T follicular helper cell (primary cell): ENCODE data around the gene SEPHS2.
"Not testable (repeated sequence)": the region's sequence is repeated elsewhere in the genome, so short reads cannot be mapped to it uniquely, and the experiment has no call there.

Experiments
- DNase-seq: peaks from one replicate; pipeline ENCODE4 v3.0.0-alpha.2; 2020; ENCODE audit warnings: low read depth
- total RNA-seq, 2 experiments: gene quantifications; one replicate each; lab custom pipeline; 2026; lab: John Stamatoyannopoulos, UW

The SEPHS2 gene, protein sequence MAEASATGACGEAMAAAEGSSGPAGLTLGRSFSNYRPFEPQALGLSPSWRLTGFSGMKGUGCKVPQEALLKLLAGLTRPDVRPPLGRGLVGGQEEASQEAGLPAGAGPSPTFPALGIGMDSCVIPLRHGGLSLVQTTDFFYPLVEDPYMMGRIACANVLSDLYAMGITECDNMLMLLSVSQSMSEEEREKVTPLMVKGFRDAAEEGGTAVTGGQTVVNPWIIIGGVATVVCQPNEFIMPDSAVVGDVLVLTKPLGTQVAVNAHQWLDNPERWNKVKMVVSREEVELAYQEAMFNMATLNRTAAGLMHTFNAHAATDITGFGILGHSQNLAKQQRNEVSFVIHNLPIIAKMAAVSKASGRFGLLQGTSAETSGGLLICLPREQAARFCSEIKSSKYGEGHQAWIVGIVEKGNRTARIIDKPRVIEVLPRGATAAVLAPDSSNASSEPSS
- total RNA-seq = 44.6 to 55.7 reads per million in 2 experiments

DNA sequence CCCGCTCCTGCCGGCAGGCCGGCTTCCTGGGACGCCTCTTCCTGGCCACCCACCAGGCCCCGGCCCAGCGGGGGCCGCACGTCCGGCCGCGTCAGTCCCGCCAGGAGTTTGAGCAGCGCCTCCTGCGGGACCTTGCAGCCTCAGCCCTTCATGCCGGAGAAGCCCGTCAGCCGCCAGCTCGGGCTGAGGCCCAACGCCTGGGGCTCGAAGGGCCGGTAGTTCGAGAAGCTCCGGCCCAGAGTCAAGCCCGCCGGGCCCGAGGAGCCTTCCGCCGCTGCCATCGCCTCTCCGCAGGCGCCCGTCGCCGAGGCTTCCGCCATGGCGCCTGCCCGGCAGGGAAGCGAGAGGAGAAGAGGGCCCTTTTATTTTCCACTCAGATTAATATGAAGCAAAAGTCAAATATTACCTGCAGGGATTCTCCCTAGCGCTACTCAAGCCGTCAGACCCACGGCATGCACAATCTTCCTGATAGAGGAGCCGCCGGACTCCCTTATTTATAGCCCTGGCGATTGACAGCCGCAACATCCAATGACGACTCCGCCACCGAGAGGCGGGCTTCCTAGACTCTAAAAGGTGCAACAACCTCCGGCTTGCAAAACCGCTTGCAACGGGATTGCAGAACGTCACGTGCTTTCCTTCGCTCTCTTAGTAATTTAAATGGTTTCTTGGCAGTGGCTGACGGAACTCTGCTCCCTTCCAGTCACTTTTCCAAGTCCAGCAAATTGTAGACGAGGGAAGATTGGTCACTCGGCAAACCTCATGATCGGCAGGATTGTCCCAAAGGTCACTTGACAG is at the start of gene SEPHS2:
TSS of gene SEPHS2 (minus strand) at position 467 of the 795 bp plus-strand sequence. CDS start at position 320, 147 bp downstream.
- DNase-seq = peak; percentile 93

DNA sequence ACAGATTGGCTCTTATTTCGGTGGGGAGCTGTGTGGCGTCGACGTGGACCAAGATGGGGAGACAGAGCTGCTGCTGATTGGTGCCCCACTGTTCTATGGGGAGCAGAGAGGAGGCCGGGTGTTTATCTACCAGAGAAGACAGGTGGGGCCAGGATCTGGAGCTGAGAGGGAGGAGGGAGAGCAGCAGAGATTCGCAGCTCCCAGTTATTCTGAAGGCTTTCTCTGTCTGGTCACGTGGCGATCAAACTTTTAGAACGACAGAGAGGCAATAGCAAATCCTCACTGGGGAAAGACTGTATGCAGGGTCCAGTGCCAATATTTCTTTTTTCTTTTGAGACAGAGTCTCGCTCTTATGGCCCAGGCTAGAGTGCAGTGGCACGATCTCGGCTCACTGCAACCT is 49.0 kb upstream of the SEPHS2 start:
- DNase-seq = no peak

DNA sequence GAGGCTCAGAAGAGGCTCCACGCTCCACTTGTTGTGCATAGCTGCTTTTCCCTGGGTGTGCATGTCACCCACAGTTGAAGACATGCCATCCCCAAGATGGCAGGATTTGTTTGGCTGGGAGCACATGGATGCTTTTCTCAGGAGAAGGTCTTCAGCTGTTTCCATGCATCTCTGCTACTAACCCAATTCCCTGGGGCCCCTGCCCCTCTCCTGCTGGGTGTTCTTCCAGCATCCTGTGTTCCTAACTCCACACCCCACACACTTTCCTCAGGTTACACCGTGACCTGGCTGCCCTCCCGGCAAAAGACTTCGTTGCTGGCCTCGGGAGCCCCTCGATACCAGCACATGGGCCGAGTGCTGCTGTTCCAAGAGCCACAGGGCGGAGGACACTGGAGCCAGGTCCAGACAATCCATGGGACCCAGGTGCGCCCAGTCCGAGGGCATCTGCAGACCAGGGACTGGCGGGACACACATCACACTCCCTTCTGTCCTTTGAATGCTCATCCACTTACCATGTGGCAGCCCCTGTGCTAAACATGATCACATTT is 48.3 kb upstream of the SEPHS2 start:
- DNase-seq = no peak

DNA sequence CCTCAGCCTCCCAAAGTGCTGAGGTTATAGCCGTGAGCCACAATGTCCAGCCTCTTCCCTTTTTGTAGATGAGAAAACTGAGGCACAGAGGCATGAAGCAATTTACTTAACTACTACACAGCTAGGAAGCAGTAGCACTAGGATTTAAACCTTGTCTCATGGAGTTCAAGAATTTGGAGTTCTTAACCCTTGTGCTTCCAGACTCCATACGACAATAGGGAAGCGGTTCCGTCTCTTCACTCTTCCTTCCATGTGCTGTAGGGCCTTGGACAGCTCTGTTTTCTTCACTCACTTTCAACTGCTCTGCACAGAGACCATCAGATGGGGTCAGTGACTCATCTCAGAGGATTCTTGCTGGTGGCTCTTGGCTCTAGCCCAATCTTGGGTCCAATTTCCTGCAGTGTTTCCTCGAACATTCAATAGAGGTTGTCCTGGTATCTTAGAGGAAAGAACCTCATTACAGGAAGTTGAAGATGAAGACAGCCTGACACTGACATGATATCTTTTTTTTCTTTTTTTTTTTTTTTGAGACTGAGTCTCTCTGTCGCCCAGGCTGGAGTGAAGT is 46.2 kb upstream of the SEPHS2 start:
- no peak for DNase-seq

DNA sequence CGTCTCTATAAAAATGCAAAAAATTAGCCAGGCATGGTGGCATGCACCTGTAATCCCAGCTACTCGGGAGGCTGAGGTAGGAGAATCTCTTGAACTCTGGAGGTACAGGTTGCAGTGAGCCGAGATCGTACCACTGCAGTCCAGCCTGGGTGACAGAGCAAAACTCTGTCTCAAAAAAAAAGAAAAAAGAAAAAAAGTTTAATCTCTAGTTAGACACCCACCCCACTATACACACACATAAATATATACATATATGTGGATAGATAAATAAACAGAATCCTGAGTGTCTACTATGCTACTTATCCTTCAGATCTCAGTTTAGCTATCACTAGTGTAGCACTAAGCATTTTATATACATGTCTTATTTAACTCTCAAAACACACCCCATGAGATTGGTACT is 45.6 kb upstream of the SEPHS2 start:
- DNase-seq = no peak

DNA sequence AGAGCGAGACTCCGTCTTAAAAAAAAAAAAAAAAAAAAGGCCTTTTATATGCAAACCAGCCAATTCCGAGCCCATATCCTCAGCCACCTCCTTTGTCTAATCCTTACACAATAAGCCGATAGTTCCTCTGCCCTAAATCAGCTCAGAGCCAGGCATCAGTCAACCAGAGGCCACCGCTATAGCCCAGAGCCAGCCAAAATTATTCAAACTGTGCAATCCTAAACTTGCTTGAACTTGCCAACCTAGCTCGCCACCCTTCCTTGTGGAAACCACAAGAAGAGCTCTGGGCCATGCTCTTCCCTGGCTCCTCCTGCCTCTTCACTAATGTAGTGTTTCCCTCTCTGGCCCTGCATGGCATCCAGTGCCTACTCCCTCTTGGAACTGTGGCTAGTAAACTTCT is 44.5 kb upstream of the SEPHS2 start:
- DNase-seq = no peak

DNA sequence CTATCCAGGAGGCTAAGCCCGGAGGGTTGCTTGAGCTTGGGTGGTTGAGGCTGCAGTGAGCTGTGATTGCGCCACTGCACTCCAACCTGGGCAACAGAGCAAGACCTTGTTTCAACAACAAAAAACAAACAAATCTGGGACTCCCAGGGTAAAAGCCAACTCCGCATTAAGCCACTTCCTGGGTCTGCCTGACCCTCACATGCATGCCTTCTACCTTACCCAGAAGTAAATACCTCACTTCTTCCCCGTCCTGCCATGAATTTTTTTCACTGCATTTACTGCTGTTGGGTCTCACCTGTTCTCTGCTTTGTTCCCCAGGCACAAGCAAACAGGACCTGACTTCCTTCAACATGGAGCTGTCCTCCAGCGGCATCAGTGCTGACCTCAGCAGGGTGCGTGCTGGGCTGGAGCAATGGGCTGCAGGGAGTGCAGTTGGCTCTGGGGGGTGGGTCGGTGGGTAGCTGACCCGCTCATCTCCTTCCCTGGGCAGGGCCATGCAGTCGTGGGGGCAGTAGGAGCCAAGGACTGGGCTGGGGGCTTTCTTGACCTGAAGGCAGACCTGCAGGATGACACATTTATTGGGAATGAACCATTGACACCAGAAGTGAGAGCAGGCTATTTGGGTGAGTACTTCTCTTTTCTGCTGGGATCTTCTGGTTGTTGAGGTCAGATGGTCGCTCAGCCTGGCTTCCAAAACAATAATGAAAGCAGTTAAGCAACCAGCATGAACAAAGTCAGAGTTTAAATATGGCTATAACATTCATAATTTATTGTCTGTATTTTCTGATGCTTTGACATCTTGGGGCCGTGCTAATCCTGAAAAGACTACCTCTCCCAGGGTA is 43.3 kb upstream of the SEPHS2 start:
- no peak for DNase-seq

DNA sequence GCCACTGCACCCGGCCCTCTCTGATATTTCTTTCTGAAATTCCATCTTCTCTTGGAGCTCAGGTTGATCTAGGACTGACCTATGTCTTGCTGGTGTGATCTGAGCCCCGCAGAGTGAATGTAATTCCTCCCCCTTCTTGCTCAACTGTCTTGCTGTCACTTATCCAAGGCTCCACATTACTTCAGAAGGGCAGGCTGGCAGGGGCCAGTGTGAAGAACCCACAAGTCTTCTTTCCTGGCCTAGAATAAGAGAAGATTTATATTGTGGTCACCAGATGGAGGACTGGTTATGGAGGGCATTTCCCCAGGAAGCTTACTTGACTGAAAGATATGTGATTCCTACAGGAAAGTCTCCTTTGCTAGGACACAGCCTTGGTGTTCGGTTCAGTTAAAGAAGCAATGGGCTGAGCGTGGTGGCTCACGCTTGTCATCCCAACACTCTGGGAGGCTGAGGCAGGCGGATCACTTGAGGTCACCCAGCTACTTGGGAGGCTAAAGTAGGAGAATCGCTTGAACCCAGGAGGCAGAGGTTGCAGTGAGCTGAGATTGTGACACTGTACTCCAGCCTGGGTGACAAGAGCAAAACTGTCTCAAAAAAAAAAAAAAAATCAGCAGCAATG is 40.3 kb upstream of the SEPHS2 start:
- no peak for DNase-seq

DNA sequence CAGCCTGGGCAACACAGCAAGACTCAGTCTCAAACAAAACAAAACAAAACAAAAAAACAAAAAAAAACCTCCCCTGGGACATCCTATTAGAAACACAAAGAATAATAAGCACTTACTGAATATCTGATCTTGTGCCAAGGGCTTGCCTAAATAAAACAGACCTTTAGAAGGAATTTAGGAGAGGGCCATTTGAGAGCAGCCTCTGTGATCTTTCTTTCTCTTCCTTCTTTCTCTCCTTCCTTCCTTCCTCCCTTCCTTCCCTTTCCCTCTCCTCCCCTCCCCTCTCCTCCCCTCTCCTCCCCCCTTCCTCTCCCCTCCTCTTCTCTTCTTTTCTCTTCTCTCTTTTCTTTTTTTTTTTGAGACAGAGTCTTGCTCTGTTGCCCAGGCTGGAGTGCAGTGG is 39.2 kb upstream of the SEPHS2 start:
- DNase-seq = no peak

DNA sequence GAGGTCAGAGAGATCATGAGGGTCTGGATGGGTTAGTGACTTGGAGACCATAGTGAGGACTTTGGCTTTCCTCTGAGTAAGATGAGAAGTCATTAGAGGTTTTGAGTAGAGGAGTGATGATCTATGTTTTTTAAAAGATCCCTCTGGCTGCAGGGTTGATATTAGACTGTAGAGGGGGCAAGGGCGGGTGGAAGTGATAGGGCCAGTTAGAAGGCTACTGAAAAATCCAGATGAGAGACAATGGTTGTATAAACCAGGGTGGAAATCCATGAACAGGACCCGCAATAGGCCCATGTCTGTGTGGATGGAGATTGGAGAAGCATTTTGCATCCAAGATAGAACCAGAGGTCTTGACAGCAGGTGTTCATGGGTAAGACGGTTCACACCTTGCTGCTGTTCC is 36.7 kb upstream of the SEPHS2 start:
- DNase-seq = no peak

DNA sequence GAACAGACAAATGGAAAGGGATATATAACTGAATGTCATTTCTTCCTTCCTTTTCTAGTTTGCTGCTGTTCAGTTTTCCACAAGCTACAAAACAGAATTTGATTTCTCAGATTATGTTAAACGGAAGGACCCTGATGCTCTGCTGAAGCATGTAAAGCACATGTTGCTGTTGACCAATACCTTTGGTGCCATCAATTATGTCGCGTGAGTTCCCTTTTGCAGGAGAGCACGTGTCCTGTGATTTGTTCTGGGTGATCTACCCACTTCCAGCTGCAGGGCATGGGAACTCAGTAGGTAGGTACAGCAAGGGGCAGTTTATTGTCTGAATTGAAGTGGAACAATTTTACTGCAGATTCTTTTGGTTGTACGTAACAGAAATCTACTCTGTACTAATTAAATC is 35.7 kb upstream of the SEPHS2 start:
- no peak for DNase-seq

DNA sequence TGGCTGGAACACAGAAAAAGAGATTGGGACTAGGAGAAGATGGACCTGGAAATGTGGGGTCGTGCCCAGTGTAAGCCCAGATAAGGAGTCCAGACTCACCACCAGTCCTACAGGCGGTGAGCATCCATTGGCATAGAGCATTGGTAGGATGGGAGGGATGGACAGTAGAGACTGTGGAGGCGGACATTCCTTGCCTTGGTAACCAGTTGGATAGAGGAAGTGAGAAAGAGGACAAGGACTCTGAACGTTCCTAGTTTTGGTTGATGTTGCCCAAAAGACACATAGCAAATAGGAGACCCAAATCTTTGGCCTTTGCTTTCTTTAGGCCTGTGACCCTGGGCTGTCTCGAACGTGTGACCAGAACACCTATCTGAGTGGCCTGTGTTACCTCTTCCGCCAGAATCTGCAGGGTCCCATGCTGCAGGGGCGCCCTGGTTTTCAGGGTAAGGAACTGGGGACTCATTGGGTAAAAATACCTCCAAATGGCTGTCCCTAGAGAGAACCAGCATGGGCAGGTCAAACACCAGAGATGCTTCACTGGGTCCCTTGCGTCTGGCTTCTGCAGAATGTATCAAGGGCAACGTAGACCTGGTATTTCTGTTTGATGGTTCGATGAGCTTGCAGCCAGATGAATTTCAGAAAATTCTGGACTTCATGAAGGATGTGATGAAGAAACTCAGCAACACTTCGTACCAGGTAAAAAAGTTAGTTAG is 33.2 kb upstream of the SEPHS2 start:
- DNase-seq = no peak

DNA sequence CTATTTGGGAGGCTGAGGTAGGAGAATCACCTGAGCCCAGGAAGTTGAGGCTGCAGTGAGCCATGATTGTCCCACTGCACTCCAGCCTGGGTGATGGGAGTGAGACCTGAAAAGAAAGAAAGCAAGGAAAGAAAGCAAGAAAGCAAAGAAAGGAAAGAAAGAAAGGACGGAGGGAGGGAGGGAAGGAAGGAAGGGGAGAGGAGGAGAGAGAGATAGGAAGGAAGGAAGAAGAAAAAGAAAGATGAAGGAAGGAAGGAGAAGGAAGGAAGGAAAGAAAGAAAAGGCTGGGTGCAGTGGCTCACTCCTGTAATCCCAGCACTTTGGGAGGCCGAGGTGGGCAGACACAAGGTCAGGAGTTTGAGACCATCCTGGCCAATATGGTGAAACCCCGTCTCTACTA is 32.1 kb upstream of the SEPHS2 start:
- not testable (repeated sequence) for DNase-seq

DNA sequence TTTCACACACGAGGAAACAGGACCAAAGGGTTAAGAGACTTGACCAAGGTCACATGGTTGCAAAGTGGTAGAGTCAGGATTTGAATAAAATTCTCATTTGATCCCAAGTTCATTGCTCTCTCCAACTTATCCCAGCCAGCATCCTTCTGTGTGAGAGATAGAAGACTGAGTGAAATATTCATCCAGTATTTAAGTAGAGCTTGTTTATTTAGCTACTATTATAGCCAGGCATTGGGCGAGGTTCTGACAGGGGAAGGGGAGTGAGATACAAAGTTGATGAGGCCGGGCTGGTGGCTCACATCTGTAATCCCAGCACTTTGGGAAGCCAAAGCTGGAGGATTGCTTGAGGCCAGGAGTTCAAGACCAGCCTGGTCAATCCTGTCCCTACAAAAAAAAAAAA is 31.3 kb upstream of the SEPHS2 start:
- no peak for DNase-seq

DNA sequence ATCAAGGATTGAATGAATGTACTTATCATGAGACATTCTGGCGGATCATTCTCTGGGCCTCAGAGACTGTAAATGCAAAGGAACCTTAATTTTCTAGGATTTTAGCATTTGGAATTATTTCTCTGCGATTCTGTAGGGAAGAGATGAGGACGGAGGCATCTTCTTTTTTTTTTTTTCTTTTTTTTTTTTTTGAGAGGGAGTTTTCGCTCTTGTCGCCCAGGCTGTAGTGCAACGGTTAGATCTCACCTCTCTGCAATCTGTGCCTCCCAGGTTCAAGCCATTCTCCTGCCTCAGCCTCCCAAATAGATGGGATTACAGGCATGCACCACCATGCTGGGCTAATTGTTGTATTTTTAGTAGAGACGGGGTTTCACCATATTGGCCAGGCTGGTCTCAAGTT is 29.0 kb upstream of the SEPHS2 start:
- DNase-seq = no peak

DNA sequence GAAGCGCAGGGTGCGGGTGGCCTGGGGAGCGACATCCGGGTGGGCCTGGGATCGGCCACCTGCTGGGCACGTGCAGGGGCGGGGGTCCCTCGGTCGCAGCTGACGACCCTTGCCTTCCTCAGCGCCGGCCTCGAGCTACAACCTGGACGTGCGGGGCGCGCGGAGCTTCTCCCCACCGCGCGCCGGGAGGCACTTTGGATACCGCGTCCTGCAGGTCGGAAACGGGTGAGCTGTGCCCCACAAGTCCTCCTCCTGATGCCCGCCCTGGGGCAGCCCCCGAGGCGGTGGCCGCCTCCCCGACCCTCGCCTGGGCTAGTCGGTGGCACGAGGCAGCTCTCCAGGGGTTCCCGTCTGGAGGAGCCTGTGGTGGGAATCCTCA is 28.4 kb upstream of the SEPHS2 start:
- no peak for DNase-seq

DNA sequence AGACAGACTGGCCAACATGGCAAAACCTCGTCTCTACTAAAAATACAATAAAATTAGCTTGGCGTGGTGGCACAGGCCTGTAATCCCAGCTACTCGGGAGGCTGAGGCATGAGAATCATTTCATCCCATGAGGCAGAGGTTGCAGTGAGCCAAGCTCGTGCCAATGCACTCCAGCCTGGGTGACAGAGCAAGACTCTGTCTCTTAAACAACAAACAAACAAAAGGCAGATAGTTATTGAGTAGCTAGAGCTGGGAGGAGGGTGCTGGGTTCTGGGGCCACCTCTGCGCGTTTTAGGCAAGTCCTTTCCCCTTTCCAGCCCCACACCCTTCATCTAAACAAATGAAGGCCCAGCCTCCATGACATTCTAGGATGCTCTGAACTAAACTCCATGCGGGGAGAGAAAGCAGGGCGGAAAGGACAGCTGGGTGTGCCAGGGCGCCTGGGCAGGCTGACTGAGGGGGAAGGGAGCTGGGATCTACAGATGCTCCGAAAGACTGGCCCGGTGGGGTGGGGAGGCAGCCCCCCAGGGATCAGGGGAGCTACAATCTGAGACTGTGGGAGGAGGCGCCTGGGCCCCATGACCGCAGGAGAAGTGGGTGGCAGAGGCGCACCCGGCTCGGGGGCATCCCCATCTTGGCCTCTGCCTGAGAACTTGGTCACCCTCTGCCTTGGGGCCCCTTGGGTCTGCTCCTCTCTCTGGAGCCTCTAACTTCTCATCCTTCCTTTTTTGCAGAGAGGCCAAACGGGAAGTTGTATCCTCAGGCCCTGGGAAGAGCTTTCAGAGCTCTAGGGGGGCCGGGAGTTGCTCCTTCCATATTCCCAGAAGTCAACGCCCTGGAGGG is 27.8 kb upstream of the SEPHS2 start:
- DNase-seq = peak; percentile 22

DNA sequence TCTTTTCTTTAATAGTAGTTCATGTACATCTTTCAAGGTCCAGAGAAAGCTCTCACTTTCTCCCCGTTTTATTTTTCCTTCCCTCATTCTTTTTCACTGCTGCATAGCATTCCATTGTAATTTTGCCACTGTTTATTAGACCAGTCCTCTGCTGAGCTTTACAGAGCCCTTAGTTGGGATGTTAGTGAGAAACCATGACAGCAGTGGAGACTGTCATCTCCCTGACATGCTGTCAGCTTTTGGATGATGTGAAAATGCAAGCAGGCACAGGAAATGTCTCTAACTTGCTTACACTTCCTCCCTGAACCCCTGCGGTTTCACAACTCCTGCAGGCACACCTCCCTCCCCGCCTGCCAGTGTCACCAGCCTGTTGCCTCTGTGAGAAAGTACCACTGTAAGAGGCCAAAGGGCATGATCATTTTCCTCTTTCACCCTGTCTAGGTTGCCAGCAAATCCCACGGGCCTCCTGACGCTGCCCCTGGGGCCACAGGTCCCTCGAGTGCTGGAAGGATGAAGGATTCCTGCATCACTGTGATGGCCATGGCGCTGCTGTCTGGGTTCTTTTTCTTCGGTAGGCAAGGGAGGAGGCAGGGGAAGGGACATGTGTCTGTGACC is 26.8 kb upstream of the SEPHS2 start, which contains the start of gene ITGAL:
TSS of gene ITGAL (plus strand) at position 415 of the 615 bp plus-strand sequence. CDS start at position 511, 96 bp downstream.
- peak; percentile 78 for DNase-seq

DNA sequence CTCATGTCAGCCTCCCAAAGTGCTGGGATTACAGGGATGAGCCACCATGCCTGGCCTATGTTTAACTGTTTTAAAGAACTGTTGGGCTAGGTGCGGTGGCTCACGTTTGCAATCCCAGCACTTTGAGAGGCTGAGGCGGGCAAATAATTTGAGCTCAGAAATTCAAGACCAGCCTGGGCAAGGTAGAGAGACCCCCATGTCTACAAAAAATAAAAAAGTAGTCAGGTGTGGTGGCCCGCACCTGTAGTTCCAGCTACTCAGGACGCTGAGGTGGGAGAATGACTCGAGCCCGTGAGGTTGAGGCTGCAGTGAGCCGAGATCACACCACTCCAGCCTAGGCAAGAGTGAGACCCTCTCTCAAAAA is 24.9 kb upstream of the SEPHS2 start:
- no peak for DNase-seq
